Stomach smooth muscle (tissue), 2 donors: ENCODE results near the gene CILP2.

Experiments used
- H3K27ac ChIP-seq: one replicate; pipeline ENCODE4 v1.7.0; 2013; ENCODE audit warnings: mild to moderate bottlenecking, low read length, inconsistent platforms
- H3K27me3 ChIP-seq, 2 donors: one replicate each; pipeline ENCODE4 v1.7.0; 2013; ENCODE audit warnings: low read length in 2 of 2; ENCODE audit not compliant: insufficient read depth in 2 of 2, control insufficient read depth in 1 of 2
- H3K36me3 ChIP-seq, 2 donors: one replicate each; pipeline ENCODE4 v1.7.0; 2013; ENCODE audit warnings: low read length in 2 of 2; ENCODE audit not compliant: control insufficient read depth in 2 of 2, insufficient read depth in 2 of 2
- H3K4me1 ChIP-seq: one replicate; pipeline ENCODE4 v1.7.0; 2013; ENCODE audit warnings: low read length; ENCODE audit not compliant: control insufficient read depth, insufficient read depth
- H3K4me3 ChIP-seq, 2 donors: one replicate each; pipeline ENCODE4 v1.7.0; 2013; ENCODE audit warnings: low read length in 2 of 2
- H3K9ac ChIP-seq, 2 donors: one replicate each; pipeline ENCODE4 v1.7.0; 2013; ENCODE audit warnings: low read length in 2 of 2, mild to moderate bottlenecking in 1 of 2
- H3K9me3 ChIP-seq, 2 donors: one replicate each; pipeline ENCODE4 v1.7.0; 2013; ENCODE audit warnings: low read length in 2 of 2; ENCODE audit not compliant: control insufficient read depth in 2 of 2
- donor health status: healthy.
- donor health status: Pancreatic carcinoma.

Gene CILP2

GRCh38 chr19:19498255-19498991 lies 39.6 kb upstream of the CILP2 start:
- Histone ChIP-seq H3K4me1 (peaks cover 5% of the 10 kb centered on the region), H3K27me3 (no peaks in the 10 kb centered on the region), H3K9me3 (no peaks in the 10 kb centered on the region), H3K36me3 (peaks cover 44 to 61% of the 10 kb centered on the region in 2 donors), H3K27ac (no peak overlapping the region), H3K9ac (no peak overlapping the region), H3K4me3 (no peak overlapping the region)

GRCh38 chr19:19499272-19499995 lies 38.6 kb upstream of the CILP2 start:
- H3K9ac ChIP-seq = no peak overlapping the region
- no peak overlapping the region for H3K27ac ChIP-seq
- H3K27me3 ChIP-seq = no peaks in the 10 kb centered on the region
- H3K9me3 ChIP-seq = no peaks in the 10 kb centered on the region
- no peak overlapping the region for H3K4me3 ChIP-seq
- peaks cover 8% of the 10 kb centered on the region for H3K4me1 ChIP-seq
- peaks cover 42 to 53% of the 10 kb centered on the region in 2 donors for H3K36me3 ChIP-seq

GRCh38 chr19:19500975-19501644 lies 37.0 kb upstream of the CILP2 start:
- Histone ChIP-seq H3K9me3 (no peaks in the 10 kb centered on the region), H3K27ac (no peak overlapping the region), H3K4me3 (no peak overlapping the region), H3K36me3 (peaks cover 42 to 51% of the 10 kb centered on the region in 2 donors), H3K4me1 (peaks cover 8% of the 10 kb centered on the region), H3K9ac (no peak overlapping the region), H3K27me3 (no peaks in the 10 kb centered on the region)

GRCh38 chr19:19501798-19502197 lies 36.3 kb upstream of the CILP2 start:
- Histone ChIP-seq H3K4me3 (no peak overlapping the region), H3K36me3 (peaks cover 39 to 47% of the 10 kb centered on the region in 2 donors), H3K27ac (no peak overlapping the region), H3K9me3 (no peaks in the 10 kb centered on the region), H3K9ac (no peak overlapping the region), H3K27me3 (no peaks in the 10 kb centered on the region), H3K4me1 (peaks cover 8% of the 10 kb centered on the region)

- Histone ChIP-seq H3K9ac (no peak overlapping the region), H3K4me1 (peaks cover 8% of the 10 kb centered on the region), H3K36me3 (peaks cover 39 to 47% of the 10 kb centered on the region in 2 donors), H3K27ac (no peak overlapping the region), H3K4me3 (no peak overlapping the region), H3K9me3 (no peaks in the 10 kb centered on the region), H3K27me3 (no peaks in the 10 kb centered on the region)
Measured at GRCh38 chr19:19502281-19502680, 35.8 kb upstream of the CILP2 start.

- Histone ChIP-seq H3K9ac (no peak overlapping the region), H3K36me3 (peaks cover 43% of the 10 kb centered on the region in 2 donors), H3K4me3 (no peak overlapping the region), H3K4me1 (peaks cover 8% of the 10 kb centered on the region), H3K9me3 (no peaks in the 10 kb centered on the region), H3K27me3 (no peaks in the 10 kb centered on the region), H3K27ac (no peak overlapping the region)
Measured at GRCh38 chr19:19502808-19503602, 35.1 kb upstream of the CILP2 start.

- Histone ChIP-seq H3K4me3 (no peak overlapping the region), H3K9me3 (no peaks in the 10 kb centered on the region), H3K9ac (no peak overlapping the region), H3K36me3 (peaks cover 26 to 34% of the 10 kb centered on the region in 2 donors), H3K27ac (no peak overlapping the region), H3K4me1 (peaks cover 8% of the 10 kb centered on the region), H3K27me3 (no peaks in the 10 kb centered on the region)
Measured at GRCh38 chr19:19504754-19505668, 33.1 kb upstream of the CILP2 start.

- Histone ChIP-seq H3K27me3 (no peaks in the 10 kb centered on the region), H3K4me3 (no peak overlapping the region), H3K36me3 (peaks cover 21 to 28% of the 10 kb centered on the region in 2 donors), H3K9ac (no peak overlapping the region), H3K27ac (no peak overlapping the region), H3K4me1 (peaks cover 8% of the 10 kb centered on the region), H3K9me3 (no peaks in the 10 kb centered on the region)
Measured at GRCh38 chr19:19505669-19506326, 32.3 kb upstream of the CILP2 start.

GRCh38 chr19:19506592-19506991 lies 31.5 kb upstream of the CILP2 start:
- Histone ChIP-seq H3K27me3 (no peaks in the 10 kb centered on the region), H3K9ac (no peak overlapping the region), H3K4me3 (no peak overlapping the region), H3K27ac (no peak overlapping the region), H3K4me1 (peaks cover 8% of the 10 kb centered on the region), H3K9me3 (no peaks in the 10 kb centered on the region), H3K36me3 (peaks cover 15 to 28% of the 10 kb centered on the region in 2 donors)
